SK-N-MC (cell line): Measurements from ENCODE around the gene CHMP4B.

Experiments
- DNase-seq: peaks from one replicate; pipeline ENCODE4 v3.0.0-alpha.2; 2011; ENCODE audit warnings: low read depth, low spot score
- H3K27ac ChIP-seq: fragments of 200-600 bp; sonication (generic); 2 replicates; pipeline ENCODE4 v1.5.1; 2016; ENCODE audit warnings: mixed run types
- H3K36me3 ChIP-seq: fragments of 200-600 bp; sonication (generic); 2 replicates; pipeline ENCODE4 v1.6.1; 2017; ENCODE audit warnings: antibody characterized with exemption, low read length, mixed read lengths; ENCODE audit not compliant: insufficient read depth
- H3K4me3 ChIP-seq: fragments of 200-600 bp; sonication (generic); 2 replicates; pipeline ENCODE4 v1.5.1; 2016
- H3K9ac ChIP-seq: fragments of 200-600 bp; sonication (generic); 2 replicates; pipeline ENCODE4 v1.8.0; 2017; ENCODE audit warnings: mixed run types, mixed read lengths; ENCODE audit not compliant: insufficient read length
- H3K9me3 ChIP-seq: fragments of 200-600 bp; sonication (generic); 2 replicates; pipeline ENCODE4 v1.6.1; 2017; ENCODE audit warnings: low read depth, mild to moderate bottlenecking, antibody characterized with exemption, low read length, moderate library complexity, mixed read lengths
- EZH2 ChIP-seq: fragments of 200-600 bp; sonication (generic); IDR thresholded peaks from one replicate; pipeline ENCODE4 v1.6.1; 2017; ENCODE audit warnings: antibody characterized with exemption
- FOXP2 ChIP-seq: optimal IDR thresholded peaks from 2 replicates; pipeline ENCODE3; 2011; ENCODE audit warnings: mild to moderate bottlenecking, moderate library complexity; ENCODE audit not compliant: insufficient read depth; ENCODE audit errors: extremely low read length, control extremely low read depth
- POLR2AphosphoS5 ChIP-seq: IDR thresholded peaks from 2 replicates; pipeline ENCODE4 v1.6.1; 2012; ENCODE audit warnings: mild to moderate bottlenecking, low read depth, low read length, borderline replicate concordance

CHMP4B gene

DNA sequence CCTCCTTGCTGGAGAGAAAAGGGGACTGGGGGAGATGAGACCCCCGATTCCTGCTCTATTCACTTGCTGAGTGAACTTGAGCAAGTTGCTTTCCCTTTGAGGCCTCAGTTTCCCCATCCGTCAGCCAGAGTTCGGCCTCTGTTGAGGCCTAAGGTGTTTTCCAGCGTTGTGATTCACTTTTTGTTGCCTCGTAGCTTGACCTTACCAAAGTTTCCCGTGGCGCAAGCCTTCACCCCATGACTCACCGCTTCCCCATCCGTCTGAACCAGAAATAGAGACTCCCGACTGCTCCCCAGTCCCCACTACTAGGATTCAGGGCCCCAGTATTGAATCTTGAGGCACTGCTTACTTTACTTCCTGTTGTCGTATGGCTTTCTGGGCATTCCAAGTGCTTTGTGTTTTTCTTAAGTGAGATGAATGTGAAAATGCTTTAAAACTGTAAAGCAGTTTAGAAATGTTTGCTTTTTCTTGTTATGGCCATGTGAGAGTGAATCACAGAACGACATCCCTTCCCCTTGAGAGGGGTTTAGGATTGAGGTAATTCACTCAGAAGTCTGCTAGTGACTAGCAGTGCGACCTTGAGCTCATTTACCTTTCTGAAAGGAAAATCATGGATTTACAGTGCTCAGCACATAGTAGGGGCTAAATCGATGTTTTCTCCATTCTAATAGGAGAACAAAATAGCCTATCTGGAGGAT lies 1.2 kb downstream of the CHMP4B start:
- Histone ChIP-seq H3K27ac (peak overlapping the region; percentile 52), H3K36me3 (no peaks in the 10 kb centered on the region; the same call in 1 of the 2 replicates), H3K9ac (peak overlapping the region; percentile 97), H3K4me3 (peak overlapping the region; percentile 96), H3K9me3 (no peaks in the 10 kb centered on the region)
- TF ChIP-seq EZH2 (no peak), FOXP2 (no peak), POLR2AphosphoS5 (no peak)
- no peak for DNase-seq

DNA sequence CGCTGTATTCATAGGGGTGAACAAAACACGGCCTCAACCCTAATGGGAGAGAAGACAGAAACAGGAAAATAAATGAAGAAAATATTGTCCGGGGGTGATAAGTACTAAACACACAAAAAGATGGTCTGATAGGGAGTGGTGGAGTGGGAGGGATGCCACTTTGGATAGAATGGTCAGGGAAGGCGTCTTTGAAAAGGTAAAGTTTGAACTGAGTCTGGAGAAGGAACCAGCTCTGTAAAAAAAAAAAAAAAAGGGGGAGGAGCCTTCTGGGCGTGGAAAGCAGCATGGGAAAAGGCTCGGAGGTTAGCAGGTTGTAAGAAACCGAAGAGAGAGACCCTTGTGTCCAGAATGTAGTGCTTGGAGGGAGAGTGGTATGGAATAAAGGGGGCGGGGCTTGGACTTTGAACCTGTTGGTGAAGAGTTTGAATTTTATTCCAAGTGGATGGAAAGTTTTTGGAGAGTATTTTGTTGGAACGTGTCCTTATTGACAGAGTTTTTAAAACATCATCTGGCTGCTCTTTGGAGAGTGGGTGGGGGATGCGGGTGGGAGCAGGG lies 1.8 kb downstream of the CHMP4B start:
- H3K27ac ChIP-seq, result peak overlapping the region; percentile 52

DNA sequence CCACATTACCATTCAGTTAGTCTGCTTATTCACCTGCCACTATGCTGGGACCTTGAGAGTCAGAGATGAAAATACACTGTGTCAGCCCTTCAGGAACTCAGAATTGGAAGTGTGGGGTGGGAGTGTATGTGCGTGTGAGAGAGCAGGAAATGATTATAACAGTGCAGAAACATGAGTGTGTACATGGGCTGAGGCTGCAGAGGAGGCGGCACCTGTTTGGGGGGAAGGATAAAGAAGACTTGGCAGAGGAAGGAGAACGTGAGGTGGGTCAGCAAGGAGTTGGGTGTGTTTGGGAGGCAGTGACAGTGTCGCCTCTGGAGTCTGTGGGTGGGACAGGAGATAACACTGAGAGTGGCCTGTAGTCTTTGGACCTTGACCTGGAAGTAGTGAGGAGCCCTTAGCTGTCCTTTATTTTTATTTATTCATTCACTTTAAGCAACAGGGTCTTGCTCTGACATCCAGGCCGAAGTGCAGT lies 3.1 kb downstream of the CHMP4B start:
- H3K9me3 ChIP-seq, result no peaks in the 10 kb centered on the region
- H3K36me3 ChIP-seq, result no peaks in the 10 kb centered on the region; the same call in 1 of the 2 replicates
- H3K9ac ChIP-seq, result no peak overlapping the region
- no peak overlapping the region for H3K4me3 ChIP-seq
- TF ChIP-seq POLR2AphosphoS5 (no peak), FOXP2 (no peak), EZH2 (no peak)
- no peak overlapping the region for H3K27ac ChIP-seq
- no peak for DNase-seq

More for the DNA sequence above, 1.8 kb downstream of the CHMP4B start:
- Histone ChIP-seq H3K4me3 (peak overlapping the region; percentile 96), H3K9me3 (no peaks in the 10 kb centered on the region), H3K36me3 (no peaks in the 10 kb centered on the region; the same call in 1 of the 2 replicates), H3K9ac (peak overlapping the region; percentile 97)
- TF ChIP-seq POLR2AphosphoS5, result no peak
- TF ChIP-seq EZH2, result no peak
- no peak for TF ChIP-seq FOXP2
- no peak for DNase-seq

DNA sequence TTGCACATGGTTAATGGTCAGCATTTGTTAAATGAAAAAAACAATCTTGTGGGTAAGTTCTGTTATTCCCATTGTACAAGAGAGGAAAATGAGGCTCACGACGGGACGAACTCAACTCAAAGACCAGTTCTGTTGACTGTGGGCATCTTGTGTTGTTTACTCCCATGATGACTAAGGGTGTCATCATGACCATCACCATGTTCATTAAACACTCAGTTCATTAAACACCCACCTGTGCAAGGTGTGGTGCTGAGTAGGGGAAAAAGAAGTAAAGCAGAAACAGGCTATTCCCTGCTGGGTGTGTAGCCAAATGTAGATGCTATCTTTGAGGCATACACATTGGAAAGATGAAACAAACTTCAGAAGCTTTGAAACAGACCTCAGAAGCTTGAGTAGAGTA lies 4.5 kb downstream of the CHMP4B start:
- DNase-seq, result no peak

DNA sequence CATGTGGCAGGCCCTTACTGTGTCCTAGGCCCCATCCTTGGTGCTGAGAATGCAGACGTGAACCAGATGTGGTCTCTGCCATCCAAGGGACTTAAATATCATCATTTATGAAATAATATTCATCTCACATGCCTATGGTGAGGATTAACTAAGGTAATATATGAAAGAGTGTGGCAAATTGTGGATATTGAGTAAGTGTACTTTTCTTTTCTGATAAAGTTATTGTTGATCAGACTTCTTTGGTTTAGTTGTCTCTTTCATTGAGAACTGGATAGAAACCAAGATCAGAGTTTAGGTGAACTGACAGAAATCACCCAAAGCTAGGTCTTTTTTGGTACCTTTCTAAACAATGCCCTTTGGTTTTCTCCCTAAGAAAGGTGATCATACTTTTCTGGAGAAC lies 5.0 kb downstream of the CHMP4B start:
- Histone ChIP-seq H3K4me3 (no peak overlapping the region), H3K9me3 (no peaks in the 10 kb centered on the region), H3K9ac (no peak overlapping the region), H3K36me3 (no peaks in the 10 kb centered on the region; the same call in 1 of the 2 replicates), H3K27ac (no peak overlapping the region)
- no peak for TF ChIP-seq POLR2AphosphoS5
- no peak for TF ChIP-seq FOXP2
- TF ChIP-seq EZH2, result no peak
- DNase-seq, result no peak

More for the DNA sequence above, 4.5 kb downstream of the CHMP4B start:
- TF ChIP-seq POLR2AphosphoS5 (no peak), FOXP2 (no peak), EZH2 (no peak)
- Histone ChIP-seq H3K27ac (no peak overlapping the region), H3K9me3 (no peaks in the 10 kb centered on the region), H3K4me3 (no peak overlapping the region), H3K9ac (no peak overlapping the region), H3K36me3 (no peaks in the 10 kb centered on the region; the same call in 1 of the 2 replicates)

DNA sequence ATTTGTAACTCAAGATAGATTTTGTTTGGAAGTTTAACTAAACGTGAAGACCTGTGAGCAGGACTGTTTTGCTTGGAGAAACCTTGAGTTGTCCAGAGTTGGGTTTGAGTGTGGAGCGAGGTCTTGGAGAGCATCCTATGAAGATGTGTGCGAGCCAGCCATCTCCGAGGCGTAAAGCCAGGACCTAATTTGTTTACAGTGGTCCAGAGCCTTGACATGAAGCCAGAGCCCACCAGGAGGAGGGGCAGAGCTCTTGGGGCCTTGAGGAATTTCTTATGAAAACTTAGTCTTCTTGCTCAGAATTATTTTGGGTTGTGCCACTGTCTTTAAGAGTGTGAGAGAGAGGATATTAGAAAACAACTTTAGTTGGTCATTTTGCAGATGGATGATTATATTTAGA lies 6.3 kb downstream of the CHMP4B start:
- DNase-seq, result no peak
- no peaks in the 10 kb centered on the region; the same call in 1 of the 2 replicates for H3K36me3 ChIP-seq
- TF ChIP-seq EZH2 (no peak), POLR2AphosphoS5 (no peak), FOXP2 (no peak)
- no peak overlapping the region for H3K4me3 ChIP-seq
- H3K9me3 ChIP-seq, result no peaks in the 10 kb centered on the region
- no peak overlapping the region for H3K27ac ChIP-seq
- H3K9ac ChIP-seq, result no peak overlapping the region

DNA sequence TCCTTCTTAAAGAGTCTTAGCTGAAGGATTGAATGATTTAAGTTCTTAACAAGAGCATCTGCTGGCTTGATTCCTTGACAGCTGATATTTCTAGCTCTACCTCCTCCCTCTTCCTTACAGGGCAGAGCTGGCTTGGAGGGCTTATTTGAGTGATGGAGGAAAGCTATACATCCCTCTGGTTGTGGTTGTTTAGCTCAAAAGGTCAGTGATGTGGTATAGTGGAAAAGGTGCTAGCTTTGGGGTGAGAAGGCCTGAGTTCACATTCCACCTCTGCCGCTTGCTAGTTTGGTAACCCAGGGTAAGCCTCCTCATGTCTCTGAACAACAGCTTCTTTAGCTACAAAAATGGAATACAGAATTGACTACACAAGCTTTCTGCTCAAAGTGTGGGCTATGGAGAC lies 8.3 kb downstream of the CHMP4B start:
- no peak for TF ChIP-seq EZH2
- no peak for TF ChIP-seq POLR2AphosphoS5
- no peak for TF ChIP-seq FOXP2
- Histone ChIP-seq H3K9me3 (no peaks in the 10 kb centered on the region), H3K9ac (no peak overlapping the region), H3K27ac (no peak overlapping the region), H3K36me3 (no peaks in the 10 kb centered on the region; the same call in 1 of the 2 replicates), H3K4me3 (no peak overlapping the region)
- no peak for DNase-seq

DNA sequence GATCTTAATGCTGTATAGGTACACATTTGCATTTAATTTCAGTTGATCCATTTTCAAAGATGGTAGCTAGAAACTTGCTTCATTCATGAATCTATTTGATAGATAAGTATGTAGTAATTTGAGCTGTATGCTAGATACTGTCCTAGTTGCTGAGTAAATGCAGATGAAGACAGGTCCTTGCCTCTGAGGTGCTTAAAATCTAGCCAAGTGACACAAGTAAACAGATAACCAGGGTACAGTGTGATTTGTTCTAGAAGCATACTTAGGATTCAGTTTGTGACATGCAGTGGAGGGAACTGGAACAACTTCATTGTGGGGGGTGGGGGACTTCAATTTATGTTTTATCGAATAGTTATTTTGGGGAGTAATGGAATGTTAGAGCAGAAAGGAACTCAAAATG lies 9.2 kb downstream of the CHMP4B start:
- H3K9ac ChIP-seq, result no peak overlapping the region

More for the DNA sequence above, 9.2 kb downstream of the CHMP4B start:
- Histone ChIP-seq H3K36me3 (no peaks in the 10 kb centered on the region; the same call in 1 of the 2 replicates), H3K27ac (no peak overlapping the region), H3K4me3 (no peak overlapping the region), H3K9me3 (no peaks in the 10 kb centered on the region)
- DNase-seq, result no peak
- no peak for TF ChIP-seq EZH2
- TF ChIP-seq FOXP2, result no peak
- no peak for TF ChIP-seq POLR2AphosphoS5
